ENCODE measurements around the gene FGG. TPM values are rescaled to one million over a fixed set of nuclear protein-coding genes. Genes with fewer than 3 reads are reported as not detected.

Gene FGG
- total RNA-seq, 3 donors from 2014 or later, result 3.3 TPM; not detected in 2

DNA sequence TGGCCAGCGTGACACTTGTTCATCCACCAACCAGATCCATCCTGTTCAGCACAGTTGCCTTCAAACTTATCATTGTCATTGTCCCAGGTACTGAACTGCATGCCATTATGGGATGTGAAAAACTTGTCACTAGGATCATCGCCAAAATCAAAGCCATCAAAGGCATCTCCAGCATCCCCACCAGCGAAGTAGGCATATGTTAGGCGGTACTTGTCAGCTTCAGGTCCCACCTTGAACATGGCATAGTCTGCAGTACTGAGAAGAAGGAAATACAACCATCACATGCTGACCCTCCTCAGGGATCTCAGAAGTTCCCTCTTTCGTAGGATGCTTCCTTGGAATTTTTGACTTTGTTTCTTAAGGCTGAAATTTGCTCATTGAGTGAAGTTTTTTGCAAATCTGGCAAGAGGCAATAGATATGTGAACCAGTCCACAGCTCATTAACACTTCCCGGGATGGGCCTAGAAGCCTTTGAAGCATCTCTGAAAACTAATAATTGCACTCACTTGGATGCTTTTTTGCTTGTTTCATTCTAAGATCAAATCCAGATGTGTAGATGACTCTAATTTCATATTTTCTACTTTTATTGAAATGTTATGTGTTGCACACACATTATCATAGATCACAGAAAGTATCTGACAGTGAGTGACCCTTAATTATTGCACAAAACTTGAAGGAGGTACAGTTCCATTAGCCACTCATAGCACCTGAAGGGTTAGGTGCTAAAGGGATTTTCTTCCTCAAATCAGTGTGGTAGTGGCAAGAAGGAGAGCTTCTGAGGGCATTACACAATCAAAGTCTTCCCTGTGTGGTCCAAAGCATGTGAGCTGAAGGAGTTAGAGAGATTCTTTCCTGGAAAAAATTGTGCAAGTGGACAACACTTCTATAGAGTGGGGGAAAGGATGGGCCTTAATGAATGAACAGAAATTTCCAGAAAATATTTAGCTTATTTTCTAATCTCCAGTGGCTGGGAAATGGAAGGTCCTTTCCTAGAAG lies 5.4 kb downstream of the FGG start:
- TF ChIP-seq, protein P1, sequence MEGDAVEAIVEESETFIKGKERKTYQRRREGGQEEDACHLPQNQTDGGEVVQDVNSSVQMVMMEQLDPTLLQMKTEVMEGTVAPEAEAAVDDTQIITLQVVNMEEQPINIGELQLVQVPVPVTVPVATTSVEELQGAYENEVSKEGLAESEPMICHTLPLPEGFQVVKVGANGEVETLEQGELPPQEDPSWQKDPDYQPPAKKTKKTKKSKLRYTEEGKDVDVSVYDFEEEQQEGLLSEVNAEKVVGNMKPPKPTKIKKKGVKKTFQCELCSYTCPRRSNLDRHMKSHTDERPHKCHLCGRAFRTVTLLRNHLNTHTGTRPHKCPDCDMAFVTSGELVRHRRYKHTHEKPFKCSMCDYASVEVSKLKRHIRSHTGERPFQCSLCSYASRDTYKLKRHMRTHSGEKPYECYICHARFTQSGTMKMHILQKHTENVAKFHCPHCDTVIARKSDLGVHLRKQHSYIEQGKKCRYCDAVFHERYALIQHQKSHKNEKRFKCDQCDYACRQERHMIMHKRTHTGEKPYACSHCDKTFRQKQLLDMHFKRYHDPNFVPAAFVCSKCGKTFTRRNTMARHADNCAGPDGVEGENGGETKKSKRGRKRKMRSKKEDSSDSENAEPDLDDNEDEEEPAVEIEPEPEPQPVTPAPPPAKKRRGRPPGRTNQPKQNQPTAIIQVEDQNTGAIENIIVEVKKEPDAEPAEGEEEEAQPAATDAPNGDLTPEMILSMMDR (IDR thresholded peaks at IDR 0.05), result no peak
- TF ChIP-seq POLR2AphosphoS5 (IDR thresholded peaks at IDR 0.05) (no peak), POLR2A (IDR thresholded peaks at IDR 0.05) (no peak)
- Histone ChIP-seq H3K36me3 (no peaks in the 10 kb centered on the region), H3K27ac (no peak overlapping the region), H3K27me3 (no peaks in the 10 kb centered on the region), H3K4me1 (no peaks in the 10 kb centered on the region), H3K4me3 (no peak overlapping the region), H3K9me3 (no peaks in the 10 kb centered on the region)
- DNase-seq (ENCODE audit: low spot score in 2 of 2), result no peak
- intact Hi-C loops (cut with DNase I; ENCODE audit: low total_unique reads), result no loop called here

DNA sequence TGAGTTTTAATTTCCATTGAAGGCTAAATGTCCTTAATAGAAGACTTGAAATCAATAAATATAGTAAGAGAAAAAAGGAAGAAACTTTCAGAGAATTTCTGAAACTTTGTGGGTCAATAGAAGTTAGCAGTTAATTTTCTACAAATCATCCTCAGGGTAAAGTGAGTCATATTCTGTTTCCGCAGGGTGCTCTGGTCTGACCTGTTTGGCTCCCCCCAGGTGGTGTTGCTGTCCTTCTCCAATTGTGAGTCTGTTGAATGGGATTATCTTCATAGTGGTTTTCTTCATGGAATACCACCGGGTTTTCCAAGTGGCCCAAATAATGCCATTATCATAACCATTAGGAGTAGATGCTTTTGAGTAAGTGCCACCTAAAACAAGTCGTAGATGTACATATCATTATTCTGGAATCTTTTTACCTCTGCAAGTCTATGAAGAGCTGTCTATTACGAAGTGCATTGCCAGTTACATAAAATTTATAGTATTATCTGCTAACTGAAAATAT lies 7.7 kb downstream of the FGG start:
- intact Hi-C loops (cut with DNase I; ENCODE audit: low total_unique reads), result no loop called here

DNA sequence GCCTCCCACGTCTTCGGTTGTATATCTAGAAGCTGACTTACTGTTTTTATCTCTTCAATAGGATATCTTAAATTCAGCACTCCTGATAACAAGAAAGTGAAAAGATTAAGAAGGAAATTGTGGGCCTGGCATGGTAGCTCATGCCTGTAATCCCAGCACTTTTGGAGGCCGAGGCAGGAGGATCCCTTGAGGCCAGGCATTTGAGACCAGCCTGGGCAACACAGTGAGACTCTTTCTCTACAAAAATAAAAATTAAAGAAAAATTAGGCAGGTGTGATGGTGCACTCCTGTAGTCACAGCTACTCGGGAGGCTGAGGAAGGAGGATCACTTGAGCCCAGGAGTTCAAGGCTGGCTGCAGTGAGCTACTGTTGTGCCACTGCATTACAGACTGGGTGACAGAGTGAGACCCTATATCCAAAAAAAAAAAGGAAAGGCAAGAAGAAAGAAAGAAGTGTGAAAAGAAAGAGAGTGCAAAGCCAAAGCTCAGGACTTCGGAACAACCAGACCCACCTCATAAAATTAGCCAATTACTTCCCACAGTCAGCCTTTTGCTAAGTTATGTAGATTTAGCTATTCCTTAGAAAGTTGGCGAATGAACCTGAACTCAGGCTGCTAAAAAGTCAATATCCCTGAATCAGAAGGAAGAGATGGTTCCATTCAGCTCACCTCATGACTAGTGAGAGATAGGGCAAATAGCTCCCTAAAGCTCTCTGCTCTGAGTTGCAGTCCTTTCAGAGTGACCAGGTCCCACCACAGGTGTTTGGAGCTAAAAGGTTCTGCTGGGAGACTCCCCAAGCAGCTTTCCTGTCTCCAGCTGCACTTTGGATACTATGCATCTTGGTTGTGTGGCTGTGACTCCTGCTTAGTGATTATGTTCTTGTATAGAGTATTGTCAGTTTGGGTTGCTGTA lies 9.2 kb downstream of the FGG start:
- H3K4me1 ChIP-seq, result no peaks in the 10 kb centered on the region
- no peak overlapping the region for H3K27ac ChIP-seq

More for the DNA sequence above, 7.7 kb downstream of the FGG start:
- no peaks in the 10 kb centered on the region for H3K27me3 ChIP-seq
- TF ChIP-seq, protein P1 (IDR thresholded peaks at IDR 0.05), result no peak
- H3K27ac ChIP-seq, result no peak overlapping the region
- H3K4me1 ChIP-seq, result no peaks in the 10 kb centered on the region
- no peaks in the 10 kb centered on the region for H3K9me3 ChIP-seq
- DNase-seq (ENCODE audit: low spot score in 2 of 2), result no peak
- no peak overlapping the region for H3K4me3 ChIP-seq
- no peaks in the 10 kb centered on the region for H3K36me3 ChIP-seq

DNA sequence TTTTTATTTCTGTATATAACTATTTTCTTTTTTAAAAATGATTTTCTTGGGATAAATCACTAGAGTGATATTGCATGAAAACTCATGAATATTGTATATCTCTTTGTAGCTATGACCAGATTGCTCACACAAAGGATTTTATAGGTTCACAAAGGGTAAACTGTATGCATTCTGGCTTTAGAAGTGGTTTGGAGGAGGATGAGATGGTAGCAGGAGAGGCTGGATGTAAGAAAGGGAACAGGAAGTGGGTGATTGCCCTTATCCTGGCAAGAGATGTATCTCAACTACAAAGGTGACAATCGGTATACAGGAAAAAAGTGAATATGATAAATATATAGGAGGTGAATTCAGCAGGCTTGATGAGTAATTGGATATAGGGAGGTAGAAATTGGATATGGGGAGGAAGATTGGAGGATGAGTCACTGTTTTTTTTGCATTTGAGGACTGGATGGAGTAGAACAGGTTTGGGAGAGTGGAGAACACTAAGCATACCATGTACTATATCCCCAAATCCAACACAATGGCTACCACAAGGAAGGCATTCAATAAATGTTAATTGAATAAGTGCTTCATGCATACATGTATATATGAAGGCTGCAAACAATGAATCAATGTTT lies 9.9 kb downstream of the FGG start:
- H3K4me3 ChIP-seq, result no peak overlapping the region
- H3K27me3 ChIP-seq, result no peaks in the 10 kb centered on the region
- no peaks in the 10 kb centered on the region for H3K4me1 ChIP-seq
- no peak overlapping the region for H3K27ac ChIP-seq
- intact Hi-C loops (cut with DNase I; ENCODE audit: low total_unique reads), result no loop called here
- DNase-seq (ENCODE audit: low spot score in 2 of 2), result no peak
- TF ChIP-seq POLR2A (IDR thresholded peaks at IDR 0.05), result no peak
- TF ChIP-seq, protein P1 (IDR thresholded peaks at IDR 0.05), result no peak
- no peak for TF ChIP-seq POLR2AphosphoS5 (IDR thresholded peaks at IDR 0.05)
- H3K9me3 ChIP-seq, result no peaks in the 10 kb centered on the region
- H3K36me3 ChIP-seq, result no peaks in the 10 kb centered on the region

More for the DNA sequence above, 9.2 kb downstream of the FGG start:
- intact Hi-C loops (cut with DNase I; ENCODE audit: low total_unique reads), result no loop called here
- no peaks in the 10 kb centered on the region for H3K27me3 ChIP-seq
- TF ChIP-seq, protein P1 (IDR thresholded peaks at IDR 0.05), result no peak
- TF ChIP-seq POLR2A (IDR thresholded peaks at IDR 0.05), result no peak
- TF ChIP-seq POLR2AphosphoS5 (IDR thresholded peaks at IDR 0.05), result no peak
- H3K4me3 ChIP-seq, result no peak overlapping the region
- no peaks in the 10 kb centered on the region for H3K36me3 ChIP-seq
- H3K9me3 ChIP-seq, result no peaks in the 10 kb centered on the region
- no peak for DNase-seq (ENCODE audit: low spot score in 2 of 2)
